ENCODE results near the gene NPW.

NPW gene

GRCh38 chr16:2028620-2029220 lies 9.1 kb downstream of the NPW start:
- Histone ChIP-seq H3K9ac (ENCODE audit: low read length) (no peak overlapping the region), H3K27ac (ENCODE audit: low read length) (no peak overlapping the region), H3K9me3 (ENCODE audit: insufficient read depth, low read length) (no peaks in the 10 kb centered on the region), H3K36me3 (replicated peaks; ENCODE audit: low read depth, low read length) (no peaks in the 10 kb centered on the region), H3K79me2 (ENCODE audit: low read length) (no peaks in the 10 kb centered on the region), H3K4me1 (ENCODE audit: low read length) (peaks cover 10% of the 10 kb centered on the region), H2AFZ (ENCODE audit: low read depth, low read length) (no peak overlapping the region), H3K27me3 (ENCODE audit: low read depth, low read length) (peaks cover 28% of the 10 kb centered on the region), H4K20me1 (ENCODE audit: insufficient read depth, low read length) (no peaks in the 10 kb centered on the region), H3K4me2 (ENCODE audit: low read length) (no peak overlapping the region), H3K4me3 (ENCODE audit: low read length) (no peak overlapping the region)
- TF ChIP-seq EZH2phosphoT487 (IDR thresholded peaks at IDR 0.05; ENCODE audit: low read depth) (no peak), CTCF (IDR thresholded peaks at IDR 0.05; ENCODE audit: low read depth, low read length) (no peak)

- Histone ChIP-seq H3K4me1 (ENCODE audit: low read length) (peaks cover 9% of the 10 kb centered on the region), H2AFZ (ENCODE audit: low read depth, low read length) (no peak overlapping the region), H3K79me2 (ENCODE audit: low read length) (no peaks in the 10 kb centered on the region), H3K36me3 (replicated peaks; ENCODE audit: low read depth, low read length) (no peaks in the 10 kb centered on the region), H3K9me3 (ENCODE audit: insufficient read depth, low read length) (no peaks in the 10 kb centered on the region), H4K20me1 (ENCODE audit: insufficient read depth, low read length) (no peaks in the 10 kb centered on the region), H3K27ac (ENCODE audit: low read length) (no peak overlapping the region), H3K9ac (ENCODE audit: low read length) (no peak overlapping the region), H3K27me3 (ENCODE audit: low read depth, low read length) (peaks cover 28% of the 10 kb centered on the region), H3K4me3 (ENCODE audit: low read length) (no peak overlapping the region), H3K4me2 (ENCODE audit: low read length) (no peak overlapping the region)
- no peak for TF ChIP-seq EZH2phosphoT487 (IDR thresholded peaks at IDR 0.05; ENCODE audit: low read depth)
- no peak for TF ChIP-seq CTCF (IDR thresholded peaks at IDR 0.05; ENCODE audit: low read depth, low read length)
Observed at GRCh38 chr16:2029350-2029749, 9.8 kb downstream of the NPW start.

- Histone ChIP-seq H3K4me2 (ENCODE audit: low read length) (no peak overlapping the region), H4K20me1 (ENCODE audit: insufficient read depth, low read length) (no peaks in the 10 kb centered on the region), H3K4me3 (ENCODE audit: low read length) (no peak overlapping the region), H3K79me2 (ENCODE audit: low read length) (no peaks in the 10 kb centered on the region), H2AFZ (ENCODE audit: low read depth, low read length) (no peak overlapping the region), H3K36me3 (replicated peaks; ENCODE audit: low read depth, low read length) (no peaks in the 10 kb centered on the region), H3K9ac (ENCODE audit: low read length) (no peak overlapping the region), H3K9me3 (ENCODE audit: insufficient read depth, low read length) (no peaks in the 10 kb centered on the region), H3K27ac (ENCODE audit: low read length) (no peak overlapping the region), H3K4me1 (ENCODE audit: low read length) (peaks cover 9% of the 10 kb centered on the region), H3K27me3 (ENCODE audit: low read depth, low read length) (peaks cover 28% of the 10 kb centered on the region)
- TF ChIP-seq CTCF (IDR thresholded peaks at IDR 0.05; ENCODE audit: low read depth, low read length) = no peak
- no peak for TF ChIP-seq EZH2phosphoT487 (IDR thresholded peaks at IDR 0.05; ENCODE audit: low read depth)
Observed at GRCh38 chr16:2030036-2030435, 10.5 kb downstream of the NPW start.

- no peak overlapping the region for H3K4me2 ChIP-seq (ENCODE audit: low read length)
- no peak overlapping the region for H3K27ac ChIP-seq (ENCODE audit: low read length)
- no peak overlapping the region for H2AFZ ChIP-seq (ENCODE audit: low read depth, low read length)
- no peak overlapping the region for H3K4me3 ChIP-seq (ENCODE audit: low read length)
- H3K9ac ChIP-seq (ENCODE audit: low read length) = no peak overlapping the region
- no peaks in the 10 kb centered on the region for H3K9me3 ChIP-seq (ENCODE audit: insufficient read depth, low read length)
- no peaks in the 10 kb centered on the region for H4K20me1 ChIP-seq (ENCODE audit: insufficient read depth, low read length)
- H3K27me3 ChIP-seq (ENCODE audit: low read depth, low read length) = peaks cover 24% of the 10 kb centered on the region
- H3K79me2 ChIP-seq (ENCODE audit: low read length) = no peaks in the 10 kb centered on the region
- TF ChIP-seq EZH2phosphoT487 (IDR thresholded peaks at IDR 0.05; ENCODE audit: low read depth) = no peak
- TF ChIP-seq CTCF (IDR thresholded peaks at IDR 0.05; ENCODE audit: low read depth, low read length) = no peak
- no peaks in the 10 kb centered on the region for H3K36me3 ChIP-seq (replicated peaks; ENCODE audit: low read depth, low read length)
- peaks cover 9% of the 10 kb centered on the region for H3K4me1 ChIP-seq (ENCODE audit: low read length)
Observed at GRCh38 chr16:2031081-2031577, 11.5 kb downstream of the NPW start.
